ENCODE data around the gene LSM14B.

GRCh38 chr20:62176866-62177265 lies 54.6 kb downstream of the LSM14B start:
- TF ChIP-seq TAF1 (IDR thresholded peaks at IDR 0.05; ENCODE audit: borderline replicate concordance, low read depth, low read length) = no peak
- no peak for TF ChIP-seq POLR2A (IDR thresholded peaks at IDR 0.05; ENCODE audit: low read depth, low read length)
- TF ChIP-seq POLR2AphosphoS5 (IDR thresholded peaks at IDR 0.05; ENCODE audit: low read depth, low read length) = no peak
